Peyer's patch (tissue), 4 donors: Measurements from ENCODE around the gene CITED4.

Experiments used
- POLR2A ChIP-seq, 2 donors: fragments of 450-650 bp; IDR thresholded peaks; one replicate each; pipeline ENCODE4 v1.5.1; 2017; ENCODE audit warnings: antibody characterized with exemption in 2 of 2, mild to moderate bottlenecking in 2 of 2, moderate library complexity in 2 of 2
- TF ChIP-seq, protein P1 (sequence below), 6 experiments: fragments of 450-650 bp in 4 of 6; fragments of 200-600 bp in 2 of 6; sonication (generic) in 1 of 6; IDR thresholded peaks; one replicate each; pipeline ENCODE4 v1.5.1; 2017 to 2019; ENCODE audit warnings: antibody characterized with exemption in 6 of 6, mild to moderate bottlenecking in 3 of 6, moderate library complexity in 1 of 6

DNA sequence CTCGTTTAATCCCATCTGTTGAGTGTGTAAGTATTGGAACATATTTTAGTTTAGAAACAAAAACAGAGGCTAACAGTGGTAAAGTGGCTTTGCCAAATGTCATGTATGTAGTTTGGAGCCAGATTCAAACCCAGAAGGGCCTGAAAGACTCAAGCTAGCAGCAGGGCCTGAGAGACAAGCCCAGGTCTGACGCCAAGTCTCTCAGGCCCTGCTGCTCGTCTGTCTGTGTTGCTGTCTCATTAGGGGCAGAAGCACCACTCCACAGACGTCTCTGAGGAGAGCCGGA lies 8.3 kb downstream of the CITED4 start:
- TF ChIP-seq, protein P1, sequence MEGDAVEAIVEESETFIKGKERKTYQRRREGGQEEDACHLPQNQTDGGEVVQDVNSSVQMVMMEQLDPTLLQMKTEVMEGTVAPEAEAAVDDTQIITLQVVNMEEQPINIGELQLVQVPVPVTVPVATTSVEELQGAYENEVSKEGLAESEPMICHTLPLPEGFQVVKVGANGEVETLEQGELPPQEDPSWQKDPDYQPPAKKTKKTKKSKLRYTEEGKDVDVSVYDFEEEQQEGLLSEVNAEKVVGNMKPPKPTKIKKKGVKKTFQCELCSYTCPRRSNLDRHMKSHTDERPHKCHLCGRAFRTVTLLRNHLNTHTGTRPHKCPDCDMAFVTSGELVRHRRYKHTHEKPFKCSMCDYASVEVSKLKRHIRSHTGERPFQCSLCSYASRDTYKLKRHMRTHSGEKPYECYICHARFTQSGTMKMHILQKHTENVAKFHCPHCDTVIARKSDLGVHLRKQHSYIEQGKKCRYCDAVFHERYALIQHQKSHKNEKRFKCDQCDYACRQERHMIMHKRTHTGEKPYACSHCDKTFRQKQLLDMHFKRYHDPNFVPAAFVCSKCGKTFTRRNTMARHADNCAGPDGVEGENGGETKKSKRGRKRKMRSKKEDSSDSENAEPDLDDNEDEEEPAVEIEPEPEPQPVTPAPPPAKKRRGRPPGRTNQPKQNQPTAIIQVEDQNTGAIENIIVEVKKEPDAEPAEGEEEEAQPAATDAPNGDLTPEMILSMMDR (IDR thresholded peaks at IDR 0.05) = no peak
- TF ChIP-seq POLR2A (IDR thresholded peaks at IDR 0.05) = no peak
